Measurements from ENCODE around the gene ARRDC2.

The ARRDC2 gene

GRCh38 chr19:18058208-18059009 is 50.4 kb downstream of the ARRDC2 start:
- Histone ChIP-seq H3K36me3 (ENCODE audit: control insufficient read depth, insufficient read depth, low read length) (peaks cover 9% of the 10 kb centered on the region), H3K4me3 (replicated peaks; ENCODE audit: low read depth, low read length) (no peak overlapping the region), H3K27me3 (replicated peaks; ENCODE audit: control insufficient read depth, insufficient read depth, low read length) (no peaks in the 10 kb centered on the region)
- DNase-seq (ENCODE audit: extremely low read depth, insufficient read length) = peak; percentile 80
- TF ChIP-seq CTCF (IDR thresholded peaks at IDR 0.05; ENCODE audit: insufficient read depth, low read length, poor library complexity, severe bottlenecking) = peak; percentile 87

GRCh38 chr19:18059297-18059696 is 51.3 kb downstream of the ARRDC2 start:
- peaks cover 13% of the 10 kb centered on the region for H3K36me3 ChIP-seq (ENCODE audit: control insufficient read depth, insufficient read depth, low read length)
- no peak for DNase-seq (ENCODE audit: extremely low read depth, insufficient read length)
- H3K27me3 ChIP-seq (replicated peaks; ENCODE audit: control insufficient read depth, insufficient read depth, low read length) = no peaks in the 10 kb centered on the region
- TF ChIP-seq CTCF (IDR thresholded peaks at IDR 0.05; ENCODE audit: insufficient read depth, low read length, poor library complexity, severe bottlenecking) = peak; percentile 5
- H3K4me3 ChIP-seq (replicated peaks; ENCODE audit: low read depth, low read length) = no peak overlapping the region

- H3K36me3 ChIP-seq (ENCODE audit: control insufficient read depth, insufficient read depth, low read length) = peaks cover 13% of the 10 kb centered on the region
- no peak for DNase-seq (ENCODE audit: extremely low read depth, insufficient read length)
Observed at GRCh38 chr19:18059902-18060301, 51.9 kb downstream of the ARRDC2 start.

GRCh38 chr19:18060472-18060871 is 52.5 kb downstream of the ARRDC2 start:
- TF ChIP-seq CTCF (IDR thresholded peaks at IDR 0.05; ENCODE audit: insufficient read depth, low read length, poor library complexity, severe bottlenecking) = no peak
- H3K36me3 ChIP-seq (ENCODE audit: control insufficient read depth, insufficient read depth, low read length) = peaks cover 19% of the 10 kb centered on the region
- no peak overlapping the region for H3K4me3 ChIP-seq (replicated peaks; ENCODE audit: low read depth, low read length)
- H3K27me3 ChIP-seq (replicated peaks; ENCODE audit: control insufficient read depth, insufficient read depth, low read length) = no peaks in the 10 kb centered on the region
- no peak for DNase-seq (ENCODE audit: extremely low read depth, insufficient read length)

More at GRCh38 chr19:18059902-18060301, 51.9 kb downstream of the ARRDC2 start:
- Histone ChIP-seq H3K27me3 (replicated peaks; ENCODE audit: control insufficient read depth, insufficient read depth, low read length) (no peaks in the 10 kb centered on the region), H3K4me3 (replicated peaks; ENCODE audit: low read depth, low read length) (no peak overlapping the region)
- TF ChIP-seq CTCF (IDR thresholded peaks at IDR 0.05; ENCODE audit: insufficient read depth, low read length, poor library complexity, severe bottlenecking) = no peak

- Histone ChIP-seq H3K27me3 (replicated peaks; ENCODE audit: control insufficient read depth, insufficient read depth, low read length) (no peaks in the 10 kb centered on the region), H3K4me3 (replicated peaks; ENCODE audit: low read depth, low read length) (no peak overlapping the region), H3K36me3 (ENCODE audit: control insufficient read depth, insufficient read depth, low read length) (peaks cover 19% of the 10 kb centered on the region)
- no peak for DNase-seq (ENCODE audit: extremely low read depth, insufficient read length)
- TF ChIP-seq CTCF (IDR thresholded peaks at IDR 0.05; ENCODE audit: insufficient read depth, low read length, poor library complexity, severe bottlenecking) = no peak
Observed at GRCh38 chr19:18062028-18062427, 54.1 kb downstream of the ARRDC2 start.
